KMS-11 (cell line): Measurements from ENCODE around the gene MT1HL1.

ENCODE experiments used
- H2AFZ ChIP-seq: fragments of 200-600 bp; sonication (generic); 2 replicates; pipeline ENCODE4 v1.6.1; 2016; ENCODE audit warnings: antibody characterized with exemption, mixed run types, low read depth
- H3K27ac ChIP-seq: fragments of 200-600 bp; sonication (generic); 2 replicates; pipeline ENCODE4 v1.6.1; 2016; ENCODE audit warnings: mild to moderate bottlenecking, mixed run types
- H3K27me3 ChIP-seq: fragments of 200-600 bp; sonication (generic); 2 replicates; pipeline ENCODE4 v1.6.1; 2017; ENCODE audit warnings: mild to moderate bottlenecking, low read depth, mixed run types, moderate library complexity; ENCODE audit not compliant: insufficient read depth
- H3K36me3 ChIP-seq: fragments of 200-600 bp; sonication (generic); 2 replicates; pipeline ENCODE4 v1.6.1; 2017; ENCODE audit warnings: mild to moderate bottlenecking, mixed run types; ENCODE audit not compliant: insufficient read depth
- H3K4me1 ChIP-seq: fragments of 200-600 bp; sonication (generic); 2 replicates; pipeline ENCODE4 v1.6.1; 2016; ENCODE audit warnings: mild to moderate bottlenecking, low read depth, mixed run types; ENCODE audit not compliant: poor library complexity, severe bottlenecking
- H3K4me2 ChIP-seq: fragments of 200-600 bp; sonication (generic); 2 replicates; pipeline ENCODE4 v1.7.0; 2016; ENCODE audit warnings: mild to moderate bottlenecking, mixed run types
- H3K4me3 ChIP-seq: fragments of 200-600 bp; sonication (generic); IDR thresholded peaks from 2 replicates; pipeline ENCODE4 v1.6.1; 2017; ENCODE audit warnings: low read depth, low read length, mixed read lengths; ENCODE audit not compliant: insufficient read depth
- H3K79me2 ChIP-seq: fragments of 200-600 bp; sonication (generic); 2 replicates; pipeline ENCODE4 v1.6.1; 2016; ENCODE audit warnings: low read depth, mixed run types; ENCODE audit not compliant: insufficient read depth
- H3K9ac ChIP-seq: fragments of 200-600 bp; sonication (generic); 2 replicates; pipeline ENCODE4 v1.6.1; 2016; ENCODE audit warnings: mild to moderate bottlenecking, mixed run types
- H4K20me1 ChIP-seq: fragments of 200-600 bp; sonication (generic); 2 replicates; pipeline ENCODE4 v1.6.1; 2016; ENCODE audit warnings: mild to moderate bottlenecking, mixed run types; ENCODE audit not compliant: insufficient read depth
- CTCF ChIP-seq: fragments of 200-600 bp; sonication (generic); conservative IDR thresholded peaks from 2 replicates; pipeline ENCODE4 v1.6.1; 2017; ENCODE audit warnings: low read depth, mild to moderate bottlenecking, antibody characterized with exemption, low read length, moderate library complexity, mixed read lengths

The MT1HL1 gene

GRCh38 chr1:237012361-237012760, 8.1 kb upstream of the MT1HL1 start:
- no peak overlapping the region for H2AFZ ChIP-seq
- H3K4me3 ChIP-seq, result no peak overlapping the region
- H3K27me3 ChIP-seq, result no peaks in the 10 kb centered on the region
- no peaks in the 10 kb centered on the region for H3K36me3 ChIP-seq
- H4K20me1 ChIP-seq, result no peaks in the 10 kb centered on the region
- no peak overlapping the region for H3K9ac ChIP-seq
- TF ChIP-seq CTCF, result no peak
- no peak overlapping the region for H3K27ac ChIP-seq
- no peaks in the 10 kb centered on the region for H3K79me2 ChIP-seq
- no peak overlapping the region for H3K4me2 ChIP-seq
- H3K4me1 ChIP-seq, result no peaks in the 10 kb centered on the region

GRCh38 chr1:237011432-237011831, 7.2 kb upstream of the MT1HL1 start:
- no peaks in the 10 kb centered on the region for H3K79me2 ChIP-seq
- no peak overlapping the region for H2AFZ ChIP-seq
- no peak for TF ChIP-seq CTCF
- H3K9ac ChIP-seq, result no peak overlapping the region
- no peaks in the 10 kb centered on the region for H3K36me3 ChIP-seq
- no peak overlapping the region for H3K4me3 ChIP-seq
- H3K27me3 ChIP-seq, result no peaks in the 10 kb centered on the region
- no peak overlapping the region for H3K27ac ChIP-seq
- no peak overlapping the region for H3K4me2 ChIP-seq
- no peaks in the 10 kb centered on the region for H4K20me1 ChIP-seq
- H3K4me1 ChIP-seq, result no peaks in the 10 kb centered on the region

GRCh38 chr1:237009611-237010010, 5.4 kb upstream of the MT1HL1 start:
- TF ChIP-seq CTCF, result no peak
- Histone ChIP-seq H3K79me2 (no peaks in the 10 kb centered on the region), H3K4me3 (no peak overlapping the region), H3K27me3 (no peaks in the 10 kb centered on the region), H2AFZ (no peak overlapping the region), H3K4me2 (no peak overlapping the region), H3K36me3 (no peaks in the 10 kb centered on the region), H4K20me1 (no peaks in the 10 kb centered on the region), H3K9ac (no peak overlapping the region), H3K4me1 (no peaks in the 10 kb centered on the region), H3K27ac (no peak overlapping the region)

- Histone ChIP-seq H2AFZ (no peak overlapping the region), H4K20me1 (no peaks in the 10 kb centered on the region), H3K27me3 (no peaks in the 10 kb centered on the region), H3K4me1 (no peaks in the 10 kb centered on the region), H3K4me3 (no peak overlapping the region), H3K4me2 (no peak overlapping the region), H3K9ac (no peak overlapping the region), H3K79me2 (no peaks in the 10 kb centered on the region), H3K36me3 (no peaks in the 10 kb centered on the region), H3K27ac (no peak overlapping the region)
- no peak for TF ChIP-seq CTCF
Observed at GRCh38 chr1:237007147-237007881, 3.1 kb upstream of the MT1HL1 start.
